Measurements from ENCODE around the gene TMEM72.

Gene TMEM72

GRCh38 chr10:44907556-44907955 is 3.6 kb upstream of the TMEM72 start:
- no peak for DNase-seq (ENCODE audit: low spot score)
- no peak overlapping the region for H3K27ac ChIP-seq
- ChIA-PET POLR2A (ENCODE audit: low non-redundant PET) (no interaction called here), CTCF (no interaction called here)
- no peak for TF ChIP-seq CTCF (conservative IDR thresholded peaks at IDR 0.05; ENCODE audit: low read depth)

- no peak for DNase-seq (ENCODE audit: low spot score)
- POLR2A ChIA-PET (ENCODE audit: low non-redundant PET) = no interaction called here
- H3K27ac ChIP-seq = no peak overlapping the region
- TF ChIP-seq CTCF (conservative IDR thresholded peaks at IDR 0.05; ENCODE audit: low read depth) = no peak
- CTCF ChIA-PET = no interaction called here
Observed at GRCh38 chr10:44908066-44908749, 2.9 kb upstream of the TMEM72 start.

GRCh38 chr10:44908936-44909630 is 2.1 kb upstream of the TMEM72 start:
- no peak for TF ChIP-seq CTCF (conservative IDR thresholded peaks at IDR 0.05; ENCODE audit: low read depth)
- ChIA-PET POLR2A (ENCODE audit: low non-redundant PET) (no interaction called here), CTCF (no interaction called here)
- no peak for DNase-seq (ENCODE audit: low spot score)
- no peak overlapping the region for H3K27ac ChIP-seq

GRCh38 chr10:44909910-44910309 is 1.2 kb upstream of the TMEM72 start:
- H3K27ac ChIP-seq = no peak overlapping the region
- POLR2A ChIA-PET (ENCODE audit: low non-redundant PET) = no interaction called here
- no peak for TF ChIP-seq CTCF (conservative IDR thresholded peaks at IDR 0.05; ENCODE audit: low read depth)
- CTCF ChIA-PET = interaction anchor here (0.7 kb wide), 1 partner anchor 46 kb away, joined by 3 read pairs; no protein-coding TSS in a partner anchor
- no peak for DNase-seq (ENCODE audit: low spot score)

- H3K27ac ChIP-seq = no peak overlapping the region
- DNase-seq (ENCODE audit: low spot score) = no peak
- ChIA-PET POLR2A (ENCODE audit: low non-redundant PET) (no interaction called here), CTCF (interaction anchor here (0.7 kb wide), 1 partner anchor 46 kb away, joined by 3 read pairs; no protein-coding TSS in a partner anchor)
- no peak for TF ChIP-seq CTCF (conservative IDR thresholded peaks at IDR 0.05; ENCODE audit: low read depth)
Observed at GRCh38 chr10:44910602-44911001, 535 bp upstream of the TMEM72 start.

GRCh38 chr10:44911951-44912350 is 814 bp downstream of the TMEM72 start:
- H3K27ac ChIP-seq = no peak overlapping the region
- CTCF ChIA-PET = no interaction called here
- no peak for DNase-seq (ENCODE audit: low spot score)
- no peak for TF ChIP-seq CTCF (conservative IDR thresholded peaks at IDR 0.05; ENCODE audit: low read depth)
- POLR2A ChIA-PET (ENCODE audit: low non-redundant PET) = no interaction called here

Data from RWPE1 (cell line).